Measurements from ENCODE around the gene BUD23. TPM values are rescaled to one million over a fixed set of nuclear protein-coding genes. Genes with fewer than 3 reads are reported as not detected.
A peak's percentile ranks its signal among the peaks of the same experiment; 100 is the strongest.

BUD23 gene
- total and polyA plus RNA-seq, 2 donors (not counting 3 experiments of a cell fraction or from before 2014, with no cell fraction given) = 62.1 to 64.6 TPM

DNA sequence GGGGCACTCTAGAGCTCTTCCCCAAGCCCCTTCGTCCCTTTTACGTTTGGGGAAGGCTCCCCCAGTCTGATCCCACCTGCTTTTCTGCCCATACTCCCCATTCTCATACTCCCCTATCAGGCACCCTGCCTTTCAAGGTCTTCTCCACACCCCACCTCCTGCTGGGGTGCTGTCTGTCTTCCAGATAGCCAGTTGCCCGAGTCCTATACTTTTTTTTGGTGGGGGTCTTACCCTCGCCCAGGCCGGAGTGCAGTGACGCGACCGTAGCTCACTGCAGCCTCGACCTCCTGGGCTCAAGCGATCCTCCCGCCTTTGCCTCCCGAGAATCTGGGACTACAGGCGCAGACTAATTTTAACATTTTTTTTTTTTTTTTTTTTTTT lies 56.0 kb downstream of the BUD23 start:
- Histone ChIP-seq H4K20me1 (replicated peaks; ENCODE audit: control insufficient read depth, extremely low read depth, insufficient read depth, low read length) (no peaks in the 10 kb centered on the region), H3K4me1 (ENCODE audit: control insufficient read depth, extremely low read depth, insufficient read depth, low read length) (peaks cover 8% of the 10 kb centered on the region), H3K27ac (ENCODE audit: insufficient read depth, low read depth, low read length) (peak overlapping the region; percentile 41), H3K9me1 (replicated peaks; ENCODE audit: control insufficient read depth, extremely low read depth, insufficient read depth, low read length) (no peaks in the 10 kb centered on the region), H3K79me2 (ENCODE audit: control insufficient read depth, insufficient read depth, low read length) (no peaks in the 10 kb centered on the region), H3K4me3 (replicated peaks in 1 of 3; ENCODE audit: insufficient read depth in 1 of 3, low read depth in 1 of 3, low read length in 3 of 3) (peak overlapping the region; percentile 36 to 84 (median 52)), H3K4me2 (ENCODE audit: insufficient read depth, low read length) (peak overlapping the region; percentile 41), H3K9ac (replicated peaks; ENCODE audit: extremely low read depth, insufficient read depth, low read length) (peak overlapping the region; percentile 82), H3K36me3 (ENCODE audit: control insufficient read depth in 2 of 2, extremely low read depth in 1 of 2, insufficient read depth in 2 of 2, low read length in 2 of 2) (no peaks in the 10 kb centered on the region), H2AFZ (ENCODE audit: low read depth, low read length) (peak overlapping the region; percentile 96), H3K9me3 (replicated peaks; ENCODE audit: control insufficient read depth, insufficient read depth, low read length) (no peaks in the 10 kb centered on the region), H3K27me3 (ENCODE audit: control insufficient read depth in 2 of 2, insufficient read depth in 2 of 2, low read length in 2 of 2) (no peaks in the 10 kb centered on the region)
- BruUV-seq (replicated peaks) = TSS peak; percentile 82
- ChIA-PET POLR2A (interaction anchor here (1.0 kb wide), 1 partner anchor 17 kb away, joined by 4 read pairs; no protein-coding TSS in a partner anchor), CTCF (interaction anchor here (1.3 to 2.7 kb wide), 8 partner anchors 14 to 183 kb away, joined by 3 to 22 read pairs (median 5); partner anchors contain the start of gene METTL27)
- FAIRE-seq (no peak), DNase-seq (ENCODE audit: low read depth, low spot score) (no peak)
- dilution Hi-C loops (cut with MboI; ENCODE audit: extremely low pct_ligation_motif_present, low sequenced_read_pairs) = no loop called here
- intact Hi-C loops (cut with micrococcal nuclease) = no loop called here
- no peak for TF ChIP-seq JUN (IDR thresholded peaks at IDR 0.05; ENCODE audit: borderline replicate concordance, insufficient read depth, insufficient read length, low read depth)
- no peak for TF ChIP-seq FOS (IDR thresholded peaks at IDR 0.05; ENCODE audit: borderline replicate concordance, insufficient read depth, low read length)
- TF ChIP-seq MYC (IDR thresholded peaks at IDR 0.05; ENCODE audit: low read depth, low read length) = no peak
- TF ChIP-seq MAX (IDR thresholded peaks at IDR 0.05; ENCODE audit: insufficient read depth, insufficient read length) = no peak

GRCh38 chr7:73740212-73740611 lies 56.8 kb downstream of the BUD23 start:
- no TSS peak for BruUV-seq (replicated peaks)
- no peaks in the 10 kb centered on the region for H3K27me3 ChIP-seq (ENCODE audit: control insufficient read depth in 2 of 2, insufficient read depth in 2 of 2, low read length in 2 of 2)
- no peak overlapping the region for H3K4me2 ChIP-seq (ENCODE audit: insufficient read depth, low read length)
- no peak overlapping the region for H2AFZ ChIP-seq (ENCODE audit: low read depth, low read length)
- TF ChIP-seq POLR2A (IDR thresholded peaks at IDR 0.05; ENCODE audit: low read depth, low read length) = no peak
- no peak for TF ChIP-seq CTCF (IDR thresholded peaks at IDR 0.05; ENCODE audit: extremely low read depth in 1 of 2, insufficient read depth in 1 of 2, low read depth in 1 of 2, low read length in 2 of 2)
- TF ChIP-seq POLR2AphosphoS5 (IDR thresholded peaks at IDR 0.05; ENCODE audit: insufficient read depth, low read depth, low read length) = no peak
- no peak for TF ChIP-seq EZH2 (IDR thresholded peaks at IDR 0.05; ENCODE audit: borderline replicate concordance, low read depth, low read length, severe bottlenecking)
- no peak for TF ChIP-seq JUN (IDR thresholded peaks at IDR 0.05; ENCODE audit: borderline replicate concordance, insufficient read depth, insufficient read length, low read depth)
- TF ChIP-seq MYC (IDR thresholded peaks at IDR 0.05; ENCODE audit: low read depth, low read length) = no peak
- no peak for TF ChIP-seq GATA2 (IDR thresholded peaks at IDR 0.05; ENCODE audit: insufficient read depth, insufficient read length, low read depth, low read length)
- TF ChIP-seq MAX (IDR thresholded peaks at IDR 0.05; ENCODE audit: insufficient read depth, insufficient read length) = no peak
- TF ChIP-seq FOS (IDR thresholded peaks at IDR 0.05; ENCODE audit: borderline replicate concordance, insufficient read depth, low read length) = no peak
- no peaks in the 10 kb centered on the region for H4K20me1 ChIP-seq (replicated peaks; ENCODE audit: control insufficient read depth, extremely low read depth, insufficient read depth, low read length)
- H3K4me1 ChIP-seq (ENCODE audit: control insufficient read depth, extremely low read depth, insufficient read depth, low read length) = peaks cover 6% of the 10 kb centered on the region
- no peak overlapping the region for H3K27ac ChIP-seq (ENCODE audit: insufficient read depth, low read depth, low read length)
- dilution Hi-C loops (cut with MboI; ENCODE audit: extremely low pct_ligation_motif_present, low sequenced_read_pairs) (no loop called here), intact Hi-C loops (cut with micrococcal nuclease) (no loop called here)
- ChIA-PET POLR2A (no interaction called here), CTCF (interaction anchor here (0.8 to 2.7 kb wide), 7 partner anchors 15 to 133 kb away, joined by 3 to 14 read pairs (median 3); partner anchors contain the start of gene VPS37D)
- no peaks in the 10 kb centered on the region for H3K9me1 ChIP-seq (replicated peaks; ENCODE audit: control insufficient read depth, extremely low read depth, insufficient read depth, low read length)
- DNase-seq (ENCODE audit: low read depth, low spot score) (no peak), FAIRE-seq (no peak)
- no peaks in the 10 kb centered on the region for H3K36me3 ChIP-seq (ENCODE audit: control insufficient read depth in 2 of 2, extremely low read depth in 1 of 2, insufficient read depth in 2 of 2, low read length in 2 of 2)
- H3K9ac ChIP-seq (replicated peaks; ENCODE audit: extremely low read depth, insufficient read depth, low read length) = no peak overlapping the region
- H3K4me3 ChIP-seq (replicated peaks in 1 of 3; ENCODE audit: insufficient read depth in 1 of 3, low read depth in 1 of 3, low read length in 3 of 3) = no peak overlapping the region
- no peaks in the 10 kb centered on the region for H3K9me3 ChIP-seq (replicated peaks; ENCODE audit: control insufficient read depth, insufficient read depth, low read length)
- no peaks in the 10 kb centered on the region for H3K79me2 ChIP-seq (ENCODE audit: control insufficient read depth, insufficient read depth, low read length)

Measured in endothelial cell of umbilical vein (primary cell).